Measurements from ENCODE around the gene GABRB2.
A peak's percentile ranks its signal among the peaks of the same experiment; 100 is the strongest.

Gene GABRB2

GRCh38 chr5:161471211-161471950 is 75.1 kb downstream of the GABRB2 start:
- DNase-seq: peak; percentile 4

DNA sequence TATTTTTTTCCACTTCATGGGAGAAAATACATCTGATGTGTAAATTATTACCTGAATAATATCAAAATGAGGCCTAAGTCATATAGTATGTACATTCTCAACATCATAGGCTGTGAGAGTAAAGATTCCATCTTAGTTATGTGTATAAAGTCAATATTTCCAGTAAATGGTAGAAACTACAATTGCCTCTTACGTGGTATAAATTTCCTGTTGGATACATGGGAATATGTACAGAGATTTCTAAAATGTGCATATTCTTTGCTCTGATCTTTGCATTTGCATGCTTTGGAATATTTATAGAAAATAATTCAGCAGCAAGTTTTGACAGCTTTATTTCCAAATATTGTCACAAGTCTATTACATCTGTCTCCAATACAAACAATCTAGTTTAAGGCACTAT is 78.8 kb downstream of the GABRB2 start:
- DNase-seq: no peak

DNA sequence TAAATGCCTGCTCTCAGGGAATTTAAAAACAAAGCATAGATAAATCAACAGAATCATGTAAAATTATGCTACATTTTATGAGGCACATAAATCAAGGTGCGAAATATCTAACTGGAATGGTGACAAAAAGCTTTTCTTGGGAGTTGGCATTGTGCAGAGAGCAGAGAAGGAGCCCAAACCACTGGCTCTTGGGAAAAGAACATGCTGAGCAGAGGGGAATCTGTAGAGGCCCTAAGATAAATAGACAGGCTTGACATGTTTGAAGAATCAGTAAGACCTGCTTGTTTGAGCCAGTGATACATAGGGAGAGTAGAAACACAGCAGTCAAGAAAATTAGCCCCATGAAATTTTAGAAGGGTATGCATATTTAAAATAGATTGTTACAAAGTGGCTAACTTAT is 85.8 kb downstream of the GABRB2 start:
- DNase-seq: no peak

- DNase-seq: no peak
Observed at GRCh38 chr5:161446655-161447054, 99.9 kb downstream of the GABRB2 start.

DNA sequence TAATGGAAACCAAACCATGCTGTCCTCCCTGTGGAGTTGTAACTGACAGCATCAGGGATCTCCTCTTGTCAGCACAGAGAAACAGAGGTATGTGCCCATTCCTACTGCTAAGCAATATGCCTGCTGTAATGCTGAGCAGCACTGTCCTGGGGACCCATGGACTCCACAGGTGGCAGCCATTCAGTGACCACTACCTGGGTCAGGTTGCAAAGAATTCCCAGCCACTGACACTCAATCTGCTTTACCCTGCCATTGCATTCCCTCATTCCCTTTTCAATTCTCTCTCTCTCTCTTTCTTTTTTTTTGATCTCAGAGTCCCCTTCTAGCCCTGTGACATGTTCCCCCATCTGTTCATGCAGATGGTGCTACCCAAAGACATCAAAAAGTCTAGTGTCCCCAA is 104.1 kb downstream of the GABRB2 start:
- no peak for DNase-seq

DNA sequence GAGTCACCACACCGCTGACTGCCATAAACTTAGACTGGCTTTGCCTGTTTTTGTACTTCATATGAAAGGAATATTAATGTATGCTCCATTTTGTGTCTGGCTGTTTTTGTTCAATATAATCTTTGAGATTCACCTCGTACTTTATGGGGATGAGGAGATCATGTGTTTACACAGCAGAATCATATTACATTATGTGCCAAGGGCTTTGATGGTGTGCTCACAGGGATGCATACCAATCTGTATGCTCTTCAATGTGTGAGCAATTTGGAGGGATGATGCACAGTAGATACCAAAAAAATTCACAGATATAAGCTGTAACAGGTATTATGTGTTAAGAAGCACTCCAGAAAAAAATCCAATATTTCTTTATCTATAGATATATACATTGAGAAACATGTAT is 113.7 kb downstream of the GABRB2 start:
- DNase-seq: no peak

GRCh38 chr5:161431963-161432362 is 114.6 kb downstream of the GABRB2 start:
- no peak for DNase-seq

- DNase-seq: no peak
Observed at GRCh38 chr5:161421067-161421466, 125.5 kb downstream of the GABRB2 start.

- peak; percentile 68 for DNase-seq
Observed at GRCh38 chr5:161420521-161420920, 126.0 kb downstream of the GABRB2 start.

DNA sequence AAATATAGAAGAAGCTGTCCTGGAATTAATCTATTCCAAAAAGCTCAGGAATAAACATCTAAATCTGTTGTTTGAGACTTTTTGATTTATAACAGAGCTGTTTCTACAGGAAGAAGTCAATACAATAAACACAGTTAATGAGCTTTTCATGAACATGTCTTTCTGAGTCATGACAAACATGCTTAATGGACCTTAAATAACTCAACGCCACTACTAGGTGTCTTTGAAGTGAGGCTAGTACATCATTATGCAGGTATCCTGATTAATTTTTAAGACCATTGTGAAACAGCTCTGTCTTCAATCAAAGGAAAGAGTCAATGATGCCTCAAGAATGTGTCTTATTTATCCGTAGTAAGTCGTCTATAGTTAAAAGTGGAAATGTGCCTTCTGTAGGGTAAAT is 131.6 kb downstream of the GABRB2 start:
- DNase-seq: no peak

GRCh38 chr5:161414037-161414436 is 132.5 kb downstream of the GABRB2 start:
- DNase-seq: no peak

GRCh38 chr5:161412792-161413191 is 133.7 kb downstream of the GABRB2 start:
- no peak for DNase-seq

DNA sequence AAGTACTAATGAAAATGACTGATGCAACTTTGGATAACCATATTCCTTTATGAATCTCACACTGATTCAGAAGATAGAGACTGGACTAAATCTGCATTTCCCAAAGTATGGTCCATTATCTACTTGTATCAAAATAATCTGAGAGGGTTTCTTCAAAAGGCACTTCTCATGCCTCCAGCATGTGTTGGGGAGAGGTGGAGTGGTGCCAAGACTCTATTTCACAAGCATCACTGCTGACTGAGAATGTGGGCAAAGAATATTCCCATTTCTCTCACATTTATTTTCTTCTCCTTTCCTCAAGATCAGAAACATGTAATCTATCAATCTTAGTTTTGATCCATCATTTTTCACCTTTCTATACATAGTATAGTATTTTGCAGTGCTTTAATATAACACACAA is 135.4 kb downstream of the GABRB2 start:
- no peak for DNase-seq

DNA sequence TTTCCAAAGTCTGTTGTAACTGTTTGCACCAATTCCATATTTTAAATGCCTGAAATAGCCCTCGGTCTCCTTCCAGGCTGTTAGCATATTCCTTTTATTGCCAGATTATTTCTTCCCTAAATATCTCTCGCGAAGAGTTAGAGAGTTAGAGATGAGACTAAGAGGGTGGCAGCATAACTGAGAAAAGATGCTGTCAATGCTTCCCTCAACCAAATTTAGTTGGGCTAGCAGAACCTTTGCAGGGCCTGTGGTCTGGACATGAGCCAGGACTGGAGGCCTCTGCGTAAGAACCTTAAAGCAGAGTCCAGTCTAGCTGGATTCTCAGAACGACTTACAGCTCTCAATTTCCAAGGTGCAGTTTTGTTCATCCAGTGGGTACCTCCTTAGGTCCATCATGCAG is 135.9 kb downstream of the GABRB2 start:
- DNase-seq: no peak

GRCh38 chr5:161409471-161409870 is 137.1 kb downstream of the GABRB2 start:
- DNase-seq: no peak

- no peak for DNase-seq
Observed at GRCh38 chr5:161406880-161407279, 139.6 kb downstream of the GABRB2 start.

- DNase-seq: no peak
Observed at GRCh38 chr5:161403996-161404395, 142.5 kb downstream of the GABRB2 start.

DNA sequence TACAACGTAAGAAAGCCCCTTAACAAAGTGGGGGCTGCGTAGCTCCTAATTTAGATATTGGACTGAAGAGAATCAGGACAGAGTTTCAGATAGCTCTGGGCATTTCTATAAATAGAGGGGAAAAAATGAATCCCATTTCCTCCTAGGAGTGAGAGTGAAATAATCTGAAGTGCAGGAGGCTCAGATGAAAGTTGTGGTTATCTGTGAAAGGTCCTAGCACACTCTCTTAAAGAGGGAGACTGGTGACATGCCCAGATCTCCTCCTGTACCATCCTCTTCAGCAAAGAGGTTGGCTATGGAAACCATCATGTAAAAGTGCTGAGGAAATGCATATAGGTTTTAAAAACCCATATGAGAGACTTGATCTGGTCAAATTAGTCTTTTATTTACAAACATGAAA is 143.4 kb downstream of the GABRB2 start:
- no peak for DNase-seq

GRCh38 chr5:161400583-161400982 is 145.9 kb downstream of the GABRB2 start:
- DNase-seq: peak; percentile 93

- DNase-seq: no peak
Observed at GRCh38 chr5:161399996-161400562, 146.4 kb downstream of the GABRB2 start.

DNA sequence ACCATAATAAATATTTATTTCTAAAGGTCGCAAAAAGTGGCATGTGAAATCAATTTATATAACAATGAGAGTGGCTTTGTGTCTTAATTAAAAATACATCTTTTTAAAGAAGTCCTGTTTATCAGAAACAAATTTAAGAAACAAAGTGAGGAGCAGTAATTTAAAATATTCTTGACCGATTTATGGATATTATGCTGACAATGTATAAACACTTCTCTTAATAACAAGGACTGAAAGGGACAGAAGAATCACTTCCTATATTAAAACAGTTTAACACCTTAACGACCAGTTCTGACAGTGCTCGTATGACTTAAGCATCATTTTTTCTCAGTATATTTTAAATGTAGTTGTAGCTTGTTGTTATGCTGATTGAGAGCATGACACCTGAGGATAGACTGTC is 149.1 kb downstream of the GABRB2 start:
- DNase-seq: no peak

DNA sequence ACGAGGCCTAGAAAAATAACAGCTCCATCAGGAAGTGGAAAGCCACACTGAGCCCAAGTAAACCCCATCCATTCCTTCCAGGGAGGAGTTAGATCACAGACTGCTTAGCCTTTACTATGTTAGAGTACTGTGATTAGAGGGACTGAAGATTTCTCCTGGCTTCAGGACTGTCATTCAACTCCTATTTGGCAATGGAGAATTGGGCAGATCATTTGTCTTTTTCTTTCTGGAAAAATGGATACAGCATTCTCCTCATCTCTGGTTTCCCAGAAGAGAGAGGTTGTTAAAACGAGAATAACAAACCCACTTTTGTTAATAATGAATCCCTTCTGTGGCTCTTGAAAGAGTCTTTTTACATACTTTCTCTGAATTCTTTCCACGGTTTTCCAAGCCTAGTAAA is 150.4 kb downstream of the GABRB2 start:
- no peak for DNase-seq

DNA sequence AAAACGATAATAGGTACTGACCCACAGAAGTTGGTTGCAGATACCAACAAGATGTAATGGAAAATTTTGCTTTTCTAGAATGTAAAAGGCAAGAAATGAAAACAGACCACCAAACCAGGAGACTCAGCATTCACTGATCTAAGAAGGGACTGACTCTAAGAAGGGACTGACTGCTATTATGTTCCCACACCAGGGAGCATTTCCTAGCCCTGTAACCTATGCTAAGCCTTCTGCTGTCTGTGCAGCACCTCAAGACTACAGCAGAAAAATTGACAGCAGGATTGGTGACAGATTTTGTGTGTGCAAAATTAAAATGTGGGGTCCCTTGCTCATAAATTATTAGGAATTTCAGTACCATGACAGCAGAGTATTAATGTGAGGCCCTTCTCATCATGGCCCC is 154.8 kb downstream of the GABRB2 start:
- no peak for DNase-seq

DNA sequence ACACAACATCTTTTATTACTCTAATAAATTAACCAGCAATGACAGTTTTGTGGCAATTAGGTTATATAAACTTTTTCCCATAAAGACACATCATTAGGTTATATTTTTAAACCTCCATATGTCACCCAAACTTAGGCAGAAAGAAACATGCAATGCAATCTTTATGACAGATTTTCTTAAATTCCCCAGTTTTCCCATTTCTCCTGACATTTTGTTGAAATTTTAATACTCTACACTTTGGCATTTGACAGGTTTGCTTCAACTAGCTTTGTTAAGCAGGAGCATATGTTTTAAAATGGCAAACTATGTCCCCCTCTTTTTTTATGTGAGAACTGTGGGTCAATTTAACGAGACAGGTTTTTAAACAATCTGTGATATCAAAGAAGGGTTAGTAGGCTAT is 155.5 kb downstream of the GABRB2 start:
- no peak for DNase-seq

DNA sequence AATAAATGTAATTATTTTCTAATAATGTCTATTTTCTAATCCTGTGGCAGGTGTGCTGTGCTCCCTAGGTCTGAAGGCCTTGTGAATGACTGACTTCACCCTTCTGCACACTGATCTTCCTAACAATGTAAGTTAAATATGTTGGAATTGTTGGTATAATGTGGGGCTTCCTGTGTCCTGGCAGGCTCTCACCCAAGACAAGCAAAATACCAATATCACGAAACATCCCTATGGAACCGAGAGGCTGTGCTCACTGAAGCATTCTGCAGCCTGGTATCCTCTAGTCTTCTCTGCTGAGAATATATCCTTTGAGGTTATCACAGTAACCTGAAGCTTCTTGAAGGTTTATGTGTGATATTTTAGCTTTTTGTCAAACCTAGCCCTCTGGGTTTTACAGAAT is 159.4 kb downstream of the GABRB2 start:
- no peak for DNase-seq

Data from DMS 273 treated with DMSO at 0.1 percent for 48 hours (cell line).